ENCODE results near the gene APOA1.

DNA sequence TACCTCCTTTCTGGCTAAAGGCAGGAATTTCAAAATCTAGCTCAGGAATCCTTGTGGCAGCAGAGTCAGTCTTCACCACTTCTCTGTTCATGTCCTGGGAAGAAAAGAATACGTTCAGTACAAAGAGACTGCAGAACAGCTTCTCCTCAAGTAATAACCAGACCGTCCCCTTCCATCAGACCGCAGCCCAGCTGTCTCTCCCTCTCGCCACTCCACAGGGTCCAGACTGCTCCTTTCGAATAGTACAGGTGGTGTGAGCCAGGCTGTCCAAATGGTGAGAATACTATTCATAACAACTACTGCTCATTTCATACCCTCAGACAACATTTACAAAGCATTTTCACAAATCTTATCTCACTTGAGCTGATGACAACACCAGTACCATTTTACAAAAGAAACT, 50.5 kb downstream of the APOA1 start:
- TF ChIP-seq, protein P1, sequence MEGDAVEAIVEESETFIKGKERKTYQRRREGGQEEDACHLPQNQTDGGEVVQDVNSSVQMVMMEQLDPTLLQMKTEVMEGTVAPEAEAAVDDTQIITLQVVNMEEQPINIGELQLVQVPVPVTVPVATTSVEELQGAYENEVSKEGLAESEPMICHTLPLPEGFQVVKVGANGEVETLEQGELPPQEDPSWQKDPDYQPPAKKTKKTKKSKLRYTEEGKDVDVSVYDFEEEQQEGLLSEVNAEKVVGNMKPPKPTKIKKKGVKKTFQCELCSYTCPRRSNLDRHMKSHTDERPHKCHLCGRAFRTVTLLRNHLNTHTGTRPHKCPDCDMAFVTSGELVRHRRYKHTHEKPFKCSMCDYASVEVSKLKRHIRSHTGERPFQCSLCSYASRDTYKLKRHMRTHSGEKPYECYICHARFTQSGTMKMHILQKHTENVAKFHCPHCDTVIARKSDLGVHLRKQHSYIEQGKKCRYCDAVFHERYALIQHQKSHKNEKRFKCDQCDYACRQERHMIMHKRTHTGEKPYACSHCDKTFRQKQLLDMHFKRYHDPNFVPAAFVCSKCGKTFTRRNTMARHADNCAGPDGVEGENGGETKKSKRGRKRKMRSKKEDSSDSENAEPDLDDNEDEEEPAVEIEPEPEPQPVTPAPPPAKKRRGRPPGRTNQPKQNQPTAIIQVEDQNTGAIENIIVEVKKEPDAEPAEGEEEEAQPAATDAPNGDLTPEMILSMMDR (IDR thresholded peaks at IDR 0.05; ENCODE audit: extremely low read depth in 1 of 2, insufficient read depth in 1 of 2, low read depth in 1 of 2, low read length in 2 of 2), result no peak
- TF ChIP-seq EZH2 (IDR thresholded peaks at IDR 0.05; ENCODE audit: borderline replicate concordance, low read depth, low read length, severe bottlenecking) (no peak), POLR2A (IDR thresholded peaks at IDR 0.05; ENCODE audit: low read depth, low read length) (no peak), JUN (IDR thresholded peaks at IDR 0.05; ENCODE audit: borderline replicate concordance, insufficient read depth, insufficient read length, low read depth) (no peak), POLR2AphosphoS5 (IDR thresholded peaks at IDR 0.05; ENCODE audit: insufficient read depth, low read depth, low read length) (no peak), FOS (IDR thresholded peaks at IDR 0.05; ENCODE audit: borderline replicate concordance, insufficient read depth, low read length) (no peak), MAX (IDR thresholded peaks at IDR 0.05; ENCODE audit: insufficient read depth, insufficient read length) (no peak)

All from endothelial cell of umbilical vein (primary cell).